ENCODE data around the gene CT45A7.
"Not testable (repeated sequence)": the region's sequence is repeated elsewhere in the genome, so short reads cannot be mapped to it uniquely, and the experiment has no call there.

The CT45A7 gene

DNA sequence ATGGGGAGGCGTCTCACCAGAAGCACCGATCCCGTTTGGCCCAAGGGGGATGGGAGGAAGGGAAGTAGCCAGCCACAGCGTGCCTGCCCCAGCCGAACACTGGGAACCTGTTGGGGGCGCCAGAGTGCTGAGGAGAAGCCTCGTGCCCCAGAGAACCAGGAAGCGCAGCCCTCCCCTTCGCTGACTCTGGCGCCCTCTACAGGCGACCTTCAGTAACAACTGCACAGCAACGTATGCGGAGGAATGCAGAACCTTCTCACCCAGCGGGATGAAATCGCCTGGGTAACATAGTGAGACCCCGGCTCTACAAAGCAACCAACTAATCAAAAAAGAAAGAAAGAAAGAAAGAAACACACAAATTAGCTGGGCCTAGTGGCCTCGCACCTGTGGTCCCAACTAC is at the start of gene CT45A7:
CT45A7 (minus strand) TSS at position 101 of the 400 bp plus-strand sequence. CDS start 3,747 bp downstream, outside the sequence.
- H3K9ac ChIP-seq; H3K27me3 ChIP-seq; H3K4me3 ChIP-seq; H3K9me3 ChIP-seq (replicated peaks in 1 of 11); H4K20me1 ChIP-seq; H3K4me2 ChIP-seq; H3K4me1 ChIP-seq; H3K36me3 ChIP-seq; H3K27ac ChIP-seq: not testable (repeated sequence)

GRCh38 chrX:135882741-135883140 is 45.7 kb upstream of the CT45A7 start:
- H3K27me3 ChIP-seq; H3K36me3 ChIP-seq; H3K4me1 ChIP-seq; H3K9ac ChIP-seq; H3K4me2 ChIP-seq; H3K9me3 ChIP-seq (replicated peaks in 1 of 11); H3K4me3 ChIP-seq; H4K20me1 ChIP-seq; H3K27ac ChIP-seq: not testable (repeated sequence)

DNA sequence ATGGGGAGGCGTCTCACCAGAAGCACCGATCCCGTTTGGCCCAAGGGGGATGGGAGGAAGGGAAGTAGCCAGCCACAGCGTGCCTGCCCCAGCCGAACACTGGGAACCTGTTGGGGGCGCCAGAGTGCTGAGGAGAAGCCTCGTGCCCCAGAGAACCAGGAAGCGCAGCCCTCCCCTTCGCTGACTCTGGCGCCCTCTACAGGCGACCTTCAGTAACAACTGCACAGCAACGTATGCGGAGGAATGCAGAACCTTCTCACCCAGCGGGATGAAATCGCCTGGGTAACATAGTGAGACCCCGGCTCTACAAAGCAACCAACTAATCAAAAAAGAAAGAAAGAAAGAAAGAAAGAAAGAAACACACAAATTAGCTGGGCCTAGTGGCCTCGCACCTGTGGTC is 34.6 kb upstream of the CT45A7 start, which contains the start of gene CT45A9:
CT45A9 (minus strand) TSS at position 101 of the 400 bp plus-strand sequence. CDS start 3,751 bp downstream, outside the sequence.
- not testable (repeated sequence) for H3K9ac ChIP-seq; H3K27ac ChIP-seq; H3K36me3 ChIP-seq; H4K20me1 ChIP-seq; H3K4me1 ChIP-seq; H3K4me3 ChIP-seq; H3K9me3 ChIP-seq (replicated peaks in 1 of 11); H3K4me2 ChIP-seq; H3K27me3 ChIP-seq

- H3K4me2 ChIP-seq; H3K9ac ChIP-seq; H3K27me3 ChIP-seq; H3K4me3 ChIP-seq; H4K20me1 ChIP-seq; H3K36me3 ChIP-seq; H3K27ac ChIP-seq; H3K4me1 ChIP-seq; H3K9me3 ChIP-seq (replicated peaks in 1 of 11): not testable (repeated sequence)
Observed at GRCh38 chrX:135854438-135854837, 17.4 kb upstream of the CT45A7 start, which contains the start of gene CT45A8. Gene CT45A8 (minus strand): TSS chrX:135854538. CDS start chrX:135850783, 3,755 bp downstream.

DNA sequence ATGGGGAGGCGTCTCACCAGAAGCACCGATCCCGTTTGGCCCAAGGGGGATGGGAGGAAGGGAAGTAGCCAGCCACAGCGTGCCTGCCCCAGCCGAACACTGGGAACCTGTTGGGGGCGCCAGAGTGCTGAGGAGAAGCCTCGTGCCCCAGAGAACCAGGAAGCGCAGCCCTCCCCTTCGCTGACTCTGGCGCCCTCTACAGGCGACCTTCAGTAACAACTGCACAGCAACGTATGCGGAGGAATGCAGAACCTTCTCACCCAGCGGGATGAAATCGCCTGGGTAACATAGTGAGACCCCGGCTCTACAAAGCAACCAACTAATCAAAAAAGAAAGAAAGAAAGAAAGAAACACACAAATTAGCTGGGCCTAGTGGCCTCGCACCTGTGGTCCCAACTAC is 17.2 kb downstream of the CT45A7 start, which contains the start of gene CT45A2:
CT45A2 (minus strand) TSS at position 101 of the 400 bp plus-strand sequence. CDS start 3,747 bp downstream, outside the sequence.
- H3K36me3 ChIP-seq; H3K9ac ChIP-seq; H3K4me1 ChIP-seq; H3K27me3 ChIP-seq; H3K4me2 ChIP-seq; H3K27ac ChIP-seq; H4K20me1 ChIP-seq; H3K9me3 ChIP-seq (replicated peaks in 1 of 11); H3K4me3 ChIP-seq: not testable (repeated sequence)

- H3K9ac ChIP-seq; H3K9me3 ChIP-seq (replicated peaks in 1 of 11); H3K4me3 ChIP-seq; H3K36me3 ChIP-seq; H3K4me1 ChIP-seq; H3K27me3 ChIP-seq; H4K20me1 ChIP-seq; H3K27ac ChIP-seq; H3K4me2 ChIP-seq: not testable (repeated sequence)
Observed at GRCh38 chrX:135802687-135803086, 34.4 kb downstream of the CT45A7 start, which contains the start of gene CT45A6. Gene CT45A6 (minus strand): TSS chrX:135802787. CDS start chrX:135798993, 3,794 bp downstream.

DNA sequence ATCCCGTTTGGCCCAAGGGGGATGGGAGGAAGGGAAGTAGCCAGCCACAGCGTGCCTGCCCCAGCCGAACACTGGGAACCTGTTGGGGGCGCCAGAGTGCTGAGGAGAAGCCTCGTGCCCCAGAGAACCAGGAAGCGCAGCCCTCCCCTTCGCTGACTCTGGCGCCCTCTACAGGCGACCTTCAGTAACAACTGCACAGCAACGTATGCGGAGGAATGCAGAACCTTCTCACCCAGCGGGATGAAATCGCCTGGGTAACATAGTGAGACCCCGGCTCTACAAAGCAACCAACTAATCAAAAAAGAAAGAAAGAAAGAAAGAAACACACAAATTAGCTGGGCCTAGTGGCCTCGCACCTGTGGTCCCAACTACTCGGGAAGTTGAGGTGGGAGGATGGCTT is 51.7 kb downstream of the CT45A7 start, which contains the start of gene CT45A5:
CT45A5 (minus strand) TSS at position 101 of the 400 bp plus-strand sequence. CDS start 3,774 bp downstream, outside the sequence.
- not testable (repeated sequence) for H3K36me3 ChIP-seq; H3K4me1 ChIP-seq; H3K9me3 ChIP-seq (replicated peaks in 1 of 11); H4K20me1 ChIP-seq; H3K4me2 ChIP-seq; H3K27me3 ChIP-seq; H3K4me3 ChIP-seq; H3K27ac ChIP-seq; H3K9ac ChIP-seq

Data from BLaER1 treated with 17β-estradiol and CSF1 and Interleukin-3, amounts not matched to agents 10 nM and 100 nM (cell line).